IPS DF 6.9 (cell line): Measurements from ENCODE around the gene POLA2.
"Not testable (repeated sequence)": the region's sequence is repeated elsewhere in the genome, so short reads cannot be mapped to it uniquely, and the experiment has no call there.

Experiments used
- DNase-seq: peaks from one replicate; pipeline ENCODE4 v3.0.0-alpha.2; 2013; ENCODE audit warnings: low read depth, low spot score
- H3K27ac ChIP-seq: one replicate; pipeline ENCODE4 v1.5.1; 2013; ENCODE audit warnings: low read length, control low read depth
- H3K27me3 ChIP-seq: 2 replicates; pipeline ENCODE4 v1.6.1; 2013; ENCODE audit warnings: mild to moderate bottlenecking, low read length; ENCODE audit not compliant: control insufficient read depth, insufficient read depth
- H3K36me3 ChIP-seq: 2 replicates; pipeline ENCODE4 v1.6.1; 2013; ENCODE audit warnings: low read length; ENCODE audit not compliant: control insufficient read depth, insufficient read depth
- H3K4me1 ChIP-seq: 2 replicates; pipeline ENCODE4 v1.6.1; 2013; ENCODE audit warnings: low read length; ENCODE audit not compliant: control insufficient read depth, insufficient read depth
- H3K4me3 ChIP-seq: 2 replicates; pipeline ENCODE4 v1.5.1; 2013; ENCODE audit warnings: mild to moderate bottlenecking, low read length
- H3K9me3 ChIP-seq: 2 replicates; pipeline ENCODE4 v1.6.1; 2013; ENCODE audit warnings: low read length, inconsistent platforms; ENCODE audit not compliant: control insufficient read depth, insufficient read depth
- WGBS: extraction: QIAGEN DNeasy Blood & Tissue Kit; methylation state at CpG from one replicate; pipeline ENCODE4 v1.1.7; 2013; ENCODE audit warnings: mixed read lengths, missing lambda C conversion rate; ENCODE audit not compliant: insufficient read length, insufficient coverage; 5-methylcytosine and 5-hydroxymethylcytosine counted together

The POLA2 gene

GRCh38 chr11:65329944-65330403, 68.2 kb downstream of the POLA2 start:
- Histone ChIP-seq H3K27ac (no peak overlapping the region), H3K9me3 (no peaks in the 10 kb centered on the region; the same call in 1 of the 2 replicates), H3K4me3 (no peak overlapping the region), H3K27me3 (no peaks in the 10 kb centered on the region), H3K4me1 (no peaks in the 10 kb centered on the region), H3K36me3 (no peaks in the 10 kb centered on the region)
- no CpG with 5 or more reads among the region's 13 CpGs for WGBS
- DNase-seq = peak; percentile 91

DNA sequence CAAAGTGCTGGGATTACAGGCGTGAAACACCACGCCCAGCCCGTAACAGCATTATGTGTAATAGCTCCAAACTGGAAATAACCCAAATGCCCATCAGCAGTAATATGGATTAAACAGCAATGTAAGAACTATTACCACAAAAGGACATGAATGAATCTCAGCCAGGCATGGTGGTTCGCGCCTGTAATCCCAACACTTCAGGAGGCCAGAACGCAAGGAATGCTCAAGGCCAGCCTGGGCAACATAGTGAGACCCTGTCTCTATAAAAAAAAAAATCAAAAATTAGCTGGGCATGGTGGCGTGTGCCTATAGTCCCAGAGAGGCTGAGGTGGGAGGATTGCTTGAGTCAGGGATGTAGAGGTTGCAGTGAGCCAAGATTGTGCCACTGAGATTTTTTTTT, 68.8 kb downstream of the POLA2 start:
- H3K27ac ChIP-seq = no peak overlapping the region
- H3K4me3 ChIP-seq = no peak overlapping the region
- H3K36me3 ChIP-seq = no peaks in the 10 kb centered on the region
- no peaks in the 10 kb centered on the region for H3K27me3 ChIP-seq
- WGBS = no CpG with 5 or more reads among the region's 7 CpGs
- H3K9me3 ChIP-seq = no peaks in the 10 kb centered on the region; the same call in 1 of the 2 replicates
- no peak for DNase-seq
- no peaks in the 10 kb centered on the region for H3K4me1 ChIP-seq

DNA sequence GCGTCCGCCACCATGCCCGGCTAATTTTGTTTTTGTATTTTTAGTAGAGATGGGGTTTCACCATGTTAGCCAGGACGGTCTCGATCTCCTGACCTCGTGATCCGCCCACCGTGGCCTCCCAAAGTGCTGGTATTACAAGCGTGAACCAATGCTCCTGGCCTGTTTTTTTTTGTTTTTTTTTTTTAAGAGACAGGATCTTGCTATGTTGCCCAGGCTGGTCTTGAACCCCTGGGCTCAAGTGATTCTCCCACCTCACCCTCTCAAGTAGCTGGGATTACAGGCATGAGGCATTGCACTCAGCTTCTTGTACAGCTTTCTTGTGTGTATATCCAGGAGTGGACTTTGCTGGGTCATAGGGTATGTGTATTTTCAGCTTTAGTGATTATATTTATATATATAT, 70.8 kb downstream of the POLA2 start:
- H3K9me3 ChIP-seq, H3K4me3 ChIP-seq, H3K27ac ChIP-seq, H3K27me3 ChIP-seq, H3K36me3 ChIP-seq, H3K4me1 ChIP-seq, DNase-seq: not testable (repeated sequence)
- no CpG with 5 or more reads among the region's 9 CpGs for WGBS

DNA sequence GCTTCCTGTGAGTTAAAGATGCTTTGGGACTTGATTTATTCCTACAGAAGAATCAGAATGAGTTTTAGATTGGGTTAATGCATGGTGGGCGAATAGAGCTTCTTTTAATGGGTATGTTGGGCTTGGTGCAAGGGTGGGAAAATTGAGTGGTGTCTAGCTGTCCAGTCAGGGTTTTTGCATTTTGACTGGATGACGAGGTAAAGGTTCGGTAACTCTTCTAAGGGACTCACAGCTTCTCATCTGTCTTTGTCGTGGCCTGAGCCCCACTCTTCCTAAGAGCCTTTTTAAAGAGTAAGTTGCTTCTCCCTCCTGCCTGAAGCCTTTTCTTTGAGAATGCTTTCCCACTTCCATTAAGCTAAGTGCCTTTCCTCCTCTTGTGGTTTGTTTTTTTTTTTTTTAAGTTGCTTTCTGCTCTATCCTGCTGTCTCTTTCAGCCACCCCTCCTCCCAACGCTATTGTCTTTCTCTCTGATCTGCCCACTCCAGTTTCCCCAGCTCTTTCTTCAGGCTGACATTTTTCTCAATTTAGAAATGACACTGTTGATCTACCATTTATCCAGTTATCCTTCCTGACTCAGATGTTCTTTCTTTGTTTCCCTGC, 73.0 kb downstream of the POLA2 start:
- Histone ChIP-seq H3K36me3 (no peaks in the 10 kb centered on the region), H3K9me3 (no peaks in the 10 kb centered on the region; the same call in 1 of the 2 replicates), H3K4me1 (no peaks in the 10 kb centered on the region), H3K27me3 (no peaks in the 10 kb centered on the region), H3K27ac (no peak overlapping the region), H3K4me3 (peak overlapping the region; percentile 72; the same call in 1 of the 2 replicates)
- DNase-seq = no peak
- WGBS = no CpG with 5 or more reads among the region's 5 CpGs

DNA sequence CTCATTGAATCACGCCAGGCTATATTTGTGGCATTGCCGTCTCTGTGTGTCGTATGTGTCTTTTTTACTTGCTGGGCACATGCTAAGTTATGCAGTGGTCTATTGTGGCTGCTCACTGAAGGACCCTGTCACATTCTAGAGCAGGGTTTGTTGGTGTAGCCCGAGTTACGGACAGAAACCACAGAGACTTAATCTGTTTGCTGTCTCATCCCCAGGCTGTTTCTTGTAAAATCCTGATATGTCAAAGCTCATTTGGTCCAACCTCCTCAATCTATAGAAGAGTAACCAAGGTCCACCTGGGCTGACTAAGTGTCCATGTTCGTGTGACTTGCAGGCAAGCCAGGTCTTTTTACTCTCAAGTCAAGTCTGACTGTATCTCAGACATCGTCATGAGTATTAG, 76.9 kb downstream of the POLA2 start:
- Histone ChIP-seq H3K27ac (no peak overlapping the region), H3K27me3 (no peaks in the 10 kb centered on the region), H3K36me3 (peaks cover 11% of the 10 kb centered on the region), H3K9me3 (no peaks in the 10 kb centered on the region; the same call in 1 of the 2 replicates), H3K4me1 (no peaks in the 10 kb centered on the region), H3K4me3 (no peak overlapping the region)
- WGBS = no CpG with 5 or more reads among the region's 7 CpGs
- DNase-seq = no peak

DNA sequence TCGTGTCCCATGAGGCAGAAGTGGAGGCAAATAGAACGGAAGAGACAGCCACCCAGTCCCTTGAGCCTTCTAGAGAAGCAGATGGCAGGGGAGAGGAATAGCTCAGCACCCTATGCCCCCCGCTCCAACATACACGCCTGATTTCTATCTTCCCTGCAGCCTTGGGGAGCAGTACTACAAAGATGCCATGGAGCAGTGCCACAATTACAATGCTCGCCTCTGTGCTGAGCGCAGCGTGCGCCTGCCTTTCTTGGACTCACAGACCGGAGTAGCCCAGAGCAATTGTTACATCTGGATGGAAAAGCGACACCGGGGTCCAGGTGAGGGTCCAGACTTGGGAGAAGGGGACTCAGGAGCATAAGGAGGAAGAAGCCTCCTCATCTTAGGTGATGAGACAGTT, 78.5 kb downstream of the POLA2 start:
- no peak overlapping the region for H3K27ac ChIP-seq
- no CpG with 5 or more reads among the region's 11 CpGs for WGBS

DNA sequence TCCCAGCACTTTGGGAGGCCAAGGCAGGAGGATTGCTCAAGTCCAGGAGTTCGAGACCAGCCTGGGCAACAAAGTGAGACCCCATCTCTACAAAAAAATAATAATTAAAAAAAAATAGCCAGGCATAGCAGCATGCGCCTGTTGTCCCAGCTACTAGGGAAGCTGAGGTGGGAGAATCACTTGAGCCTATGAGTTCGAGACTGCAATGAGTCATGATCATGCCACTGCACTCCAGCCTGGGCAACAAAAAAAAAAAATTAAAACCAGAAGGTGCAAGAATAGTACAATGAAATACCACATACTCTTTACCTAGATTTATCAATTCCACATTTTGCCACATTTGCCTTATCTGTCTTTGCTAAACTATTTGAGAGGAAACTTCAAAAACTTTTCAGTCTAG, 80.1 kb downstream of the POLA2 start:
- Histone ChIP-seq H3K9me3 (no peaks in the 10 kb centered on the region), H3K4me3 (no peak overlapping the region), H3K27me3 (no peaks in the 10 kb centered on the region), H3K4me1 (no peaks in the 10 kb centered on the region), H3K36me3 (peaks cover 33% of the 10 kb centered on the region), H3K27ac (no peak overlapping the region)
- no peak for DNase-seq
- no CpG with 5 or more reads among the region's 3 CpGs for WGBS

More for the DNA sequence above, 78.5 kb downstream of the POLA2 start:
- no peaks in the 10 kb centered on the region for H3K27me3 ChIP-seq
- DNase-seq = no peak
- no peaks in the 10 kb centered on the region for H3K4me1 ChIP-seq
- H3K4me3 ChIP-seq = no peak overlapping the region
- no peaks in the 10 kb centered on the region for H3K9me3 ChIP-seq
- H3K36me3 ChIP-seq = peaks cover 23% of the 10 kb centered on the region
